A204.1 (cell line): ENCODE results near the gene SH3RF2.
"Not testable (repeated sequence)": the region's sequence is repeated elsewhere in the genome, so short reads cannot be mapped to it uniquely, and the experiment has no call there.

Experiments
- FAIRE-seq: peaks from 2 replicates; lab custom pipeline; 2012; peaks lifted over from hg19 to GRCh38; lab: Jason Lieb, UNC

The SH3RF2 gene

GRCh38 chr5:145980259-145980658 lies 43.9 kb downstream of the SH3RF2 start:
- FAIRE-seq: no peak

GRCh38 chr5:145980718-145981117 lies 44.3 kb downstream of the SH3RF2 start:
- no peak for FAIRE-seq

- FAIRE-seq: no peak
These were observed 45.5 kb downstream of the SH3RF2 start for GRCh38 chr5:145981589-145982571.

DNA sequence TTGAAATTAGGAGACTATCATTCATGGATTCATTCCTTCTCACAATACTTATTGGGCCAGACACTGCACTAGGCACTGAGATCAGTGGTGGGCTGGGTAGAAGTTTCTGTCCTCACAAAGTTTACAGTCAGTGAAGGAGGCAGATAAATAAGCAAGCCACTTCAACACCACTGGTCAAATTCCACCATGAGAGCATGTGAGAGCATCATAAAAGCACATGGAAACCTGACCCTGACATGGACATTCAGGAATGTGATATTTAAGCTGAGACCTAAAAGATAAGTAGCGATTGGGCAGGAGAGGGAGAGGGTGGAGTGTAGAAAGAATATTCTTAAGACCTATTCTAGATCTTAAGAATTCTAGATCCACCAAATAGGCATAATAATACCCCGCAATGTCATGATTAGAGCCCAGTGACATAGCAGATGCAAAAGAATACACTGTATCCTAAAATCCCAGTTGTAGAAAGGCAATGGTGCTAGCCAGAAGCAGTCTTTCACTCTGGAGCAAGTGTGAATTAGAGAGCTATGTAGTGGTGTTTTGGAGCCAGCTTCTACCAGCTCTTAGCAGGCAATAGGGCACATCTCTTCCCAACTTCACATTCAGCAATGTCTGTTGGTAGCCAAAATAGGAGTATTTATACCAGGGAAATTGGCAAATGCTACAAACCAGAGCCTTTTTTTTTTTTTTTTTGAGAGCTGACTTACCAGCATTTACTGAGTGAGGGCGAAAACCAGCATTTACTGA lies 46.4 kb downstream of the SH3RF2 start:
- FAIRE-seq: no peak

GRCh38 chr5:145983446-145983845 lies 47.1 kb downstream of the SH3RF2 start:
- FAIRE-seq: no peak

- FAIRE-seq: no peak
These were observed 47.7 kb downstream of the SH3RF2 start for GRCh38 chr5:145984072-145984471.

DNA sequence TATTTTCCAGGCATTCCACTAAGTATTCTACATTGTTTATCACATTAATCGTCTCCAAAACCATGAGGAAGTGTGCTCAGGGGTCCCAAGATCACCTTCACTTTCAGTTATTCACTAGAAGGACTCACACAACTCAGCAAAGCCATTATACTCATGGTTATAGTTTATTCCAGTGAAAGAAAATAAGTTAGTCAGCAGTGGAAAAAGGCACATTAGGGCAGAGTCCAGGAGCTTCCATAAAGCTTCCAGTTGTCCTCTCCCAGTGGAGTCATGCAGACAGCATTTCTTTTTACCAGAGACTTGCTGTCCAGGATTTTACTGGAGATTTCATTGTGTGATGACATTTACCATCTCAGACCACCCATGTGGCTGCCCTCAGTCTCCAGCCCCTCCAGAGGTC lies 51.5 kb downstream of the SH3RF2 start:
- no peak for FAIRE-seq

DNA sequence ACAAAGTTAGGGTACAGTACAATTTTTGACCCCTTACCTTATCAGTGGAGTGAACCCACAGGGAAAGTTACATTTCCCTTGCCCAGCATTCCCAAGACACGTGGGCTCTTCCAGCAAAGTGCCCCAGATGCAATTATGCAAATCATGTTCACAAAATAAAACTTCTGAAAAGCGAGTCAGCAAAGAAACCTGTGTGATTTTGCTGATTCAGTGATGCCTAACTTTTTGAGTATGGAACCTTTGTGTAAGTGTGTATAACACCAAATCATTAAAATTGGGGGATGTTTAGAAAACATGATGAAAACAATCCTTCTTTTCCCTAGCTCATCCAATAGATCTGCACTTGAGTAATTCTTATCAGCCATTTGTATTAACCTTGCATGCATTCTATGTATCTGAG lies 52.6 kb downstream of the SH3RF2 start:
- FAIRE-seq: no peak

DNA sequence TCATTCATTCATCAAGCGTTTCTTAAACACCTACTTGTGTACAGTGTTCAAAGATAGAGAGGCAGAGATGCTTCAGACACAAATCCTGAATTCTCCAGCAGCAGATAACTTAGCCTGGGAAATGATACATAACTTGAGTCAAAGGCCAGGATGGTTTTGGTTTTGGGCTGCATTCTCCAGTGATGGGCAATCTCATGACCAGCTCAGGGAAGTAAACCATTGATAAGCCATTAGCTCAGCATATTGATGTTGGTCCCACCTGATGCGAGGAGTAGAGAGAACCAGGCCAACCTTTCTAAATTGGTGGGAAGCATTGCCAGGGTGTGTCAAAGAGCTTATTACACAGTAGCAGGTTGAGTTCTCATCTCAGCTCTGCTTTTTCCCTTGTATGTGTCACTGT lies 53.0 kb downstream of the SH3RF2 start:
- no peak for FAIRE-seq

DNA sequence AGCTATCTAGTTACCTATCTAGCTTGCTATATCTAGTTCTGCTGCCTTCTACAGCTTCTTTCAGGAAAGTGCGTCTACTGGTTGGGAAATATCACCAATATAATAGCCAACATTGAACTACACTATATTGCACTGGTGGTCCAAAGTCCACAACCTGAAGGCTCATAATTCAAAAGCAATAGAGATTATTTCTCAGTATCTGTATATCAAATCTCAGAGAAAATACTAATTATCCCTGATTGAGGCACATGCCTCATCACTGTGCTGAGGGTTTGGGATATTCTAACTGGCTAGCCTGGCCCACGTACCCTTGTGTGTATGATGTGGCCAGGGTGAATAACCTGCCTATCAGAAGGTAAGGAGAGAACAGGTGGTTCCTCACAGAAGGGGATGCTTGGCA lies 53.8 kb downstream of the SH3RF2 start:
- no peak for FAIRE-seq

GRCh38 chr5:145991044-145991575 lies 54.7 kb downstream of the SH3RF2 start:
- no peak for FAIRE-seq

GRCh38 chr5:145993538-145993937 lies 57.2 kb downstream of the SH3RF2 start:
- FAIRE-seq: not testable (repeated sequence)

GRCh38 chr5:145996135-145996534 lies 59.8 kb downstream of the SH3RF2 start:
- no peak for FAIRE-seq

GRCh38 chr5:145999208-145999607 lies 62.8 kb downstream of the SH3RF2 start:
- FAIRE-seq: no peak

GRCh38 chr5:146000072-146000471 lies 63.7 kb downstream of the SH3RF2 start:
- no peak for FAIRE-seq

DNA sequence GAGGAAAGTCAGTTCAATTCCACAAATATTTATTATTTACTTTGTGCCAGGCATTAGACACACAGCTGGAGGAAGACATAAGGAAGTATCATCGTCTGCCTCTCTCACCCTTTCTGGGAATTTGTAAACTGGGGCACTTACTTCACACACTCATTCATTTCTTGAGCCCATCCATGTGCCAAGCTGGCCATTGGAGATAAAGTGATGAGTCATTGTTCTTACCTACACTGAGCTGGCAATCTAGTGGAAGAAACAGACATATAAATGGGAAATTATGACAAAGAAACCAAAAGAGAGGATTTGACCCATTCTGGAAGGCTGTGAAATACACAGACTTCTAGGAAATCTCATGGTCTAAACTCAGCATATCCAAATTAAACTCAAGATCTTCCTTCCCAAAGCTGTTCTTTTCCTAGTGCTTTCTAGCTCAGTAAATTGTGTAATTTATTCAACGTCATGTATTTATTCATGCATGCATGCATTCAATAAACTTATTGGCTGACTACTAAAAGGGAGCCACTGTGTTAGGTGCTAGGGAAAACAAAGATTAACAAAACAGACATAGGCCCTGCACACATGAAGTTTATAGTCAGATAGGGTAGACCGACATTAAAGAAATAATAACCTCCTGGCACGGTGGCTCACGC lies 65.3 kb downstream of the SH3RF2 start:
- FAIRE-seq: no peak

- no peak for FAIRE-seq
These were observed 66.1 kb downstream of the SH3RF2 start for GRCh38 chr5:146002491-146002890.

DNA sequence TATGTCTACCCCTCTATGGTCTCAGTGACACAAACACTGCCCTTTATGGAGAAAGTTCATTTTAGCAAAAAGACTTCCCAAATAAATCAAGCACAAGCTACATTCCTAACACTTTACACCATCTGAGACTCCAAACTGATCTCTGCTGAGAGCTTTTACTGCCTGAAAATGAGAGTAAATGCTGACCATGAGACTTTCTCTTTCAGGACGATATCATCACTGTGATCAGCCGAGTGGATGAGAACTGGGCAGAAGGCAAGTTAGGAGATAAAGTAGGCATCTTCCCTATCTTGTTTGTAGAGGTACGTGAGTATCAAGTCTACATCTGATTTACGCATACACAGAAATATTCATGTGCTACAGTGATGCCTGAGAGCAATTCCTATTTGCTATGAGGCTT lies 67.5 kb downstream of the SH3RF2 start:
- no peak for FAIRE-seq

GRCh38 chr5:146005264-146005663 lies 68.9 kb downstream of the SH3RF2 start:
- no peak for FAIRE-seq

GRCh38 chr5:146005723-146006122 lies 69.3 kb downstream of the SH3RF2 start:
- no peak for FAIRE-seq

- no peak for FAIRE-seq
These were observed 70.3 kb downstream of the SH3RF2 start for GRCh38 chr5:146006470-146007190.

DNA sequence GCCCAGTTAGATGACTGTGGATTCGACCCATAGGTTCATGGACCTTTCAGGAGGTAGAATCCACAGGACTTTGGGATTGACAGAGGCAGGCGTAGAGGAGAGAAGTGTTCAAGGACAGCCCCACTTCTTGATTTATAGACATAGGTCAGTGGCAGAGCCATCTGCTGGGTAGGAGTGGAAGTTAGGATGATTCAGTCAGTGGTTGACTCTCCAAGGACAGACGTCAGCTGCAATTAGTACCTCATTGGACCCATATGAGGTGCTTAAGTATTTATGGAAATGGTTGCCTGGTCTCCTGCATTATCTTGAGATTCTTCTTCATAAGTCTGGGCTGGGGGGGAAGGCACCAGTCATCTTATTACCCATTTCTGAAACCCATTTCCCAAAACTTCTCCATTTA lies 70.9 kb downstream of the SH3RF2 start:
- no peak for FAIRE-seq
